Transverse colon (tissue), 4 donors: Measurements from ENCODE around the gene PAX8. TPM values are rescaled to one million over a fixed set of nuclear protein-coding genes. Genes with fewer than 3 reads are reported as not detected.

Experiments used
- DNase-seq: peaks from one replicate; pipeline ENCODE4 v3.0.0-alpha.2; 2019
- H3K27ac ChIP-seq, 4 donors: fragments of 200-600 bp; sonication (generic); 2 replicates each; pipeline ENCODE4 v1.5.1; 2016 to 2018; ENCODE audit warnings: inconsistent platforms in 4 of 4
- H3K27me3 ChIP-seq: fragments of 200-600 bp; sonication (generic); 2 replicates; pipeline ENCODE4 v1.5.1; 2017; ENCODE audit warnings: inconsistent platforms
- H3K36me3 ChIP-seq, 4 donors: fragments of 200-600 bp; sonication (generic); 2 replicates each; pipeline ENCODE4 v1.5.1; 2017 to 2019; ENCODE audit warnings: inconsistent platforms in 4 of 4
- H3K4me1 ChIP-seq, 4 donors: fragments of 200-600 bp; sonication (generic); 2 replicates each; pipeline ENCODE4 v1.5.1; 2017 to 2020; ENCODE audit warnings: inconsistent platforms in 4 of 4
- H3K4me3 ChIP-seq, 4 donors: fragments of 200-600 bp; sonication (generic); 1 replicate in 1 of 4; 2 replicates in 3 of 4; pipeline versions ENCODE4 v1.5.1 to v1.6.1; 2017 to 2019; ENCODE audit warnings: inconsistent platforms in 4 of 4
- H3K9me3 ChIP-seq, 2 donors: fragments of 200-600 bp; sonication (generic); 2 replicates each; pipeline ENCODE4 v1.5.1; 2017 to 2019; ENCODE audit warnings: inconsistent platforms in 2 of 2
- CTCF ChIP-seq, 5 experiments: fragments of 200-600 bp in 3 of 5; fragments of 450-650 bp in 2 of 5; sonication (generic) in 3 of 5; IDR thresholded peaks; 1 replicate in 2 of 5; 2 replicates in 3 of 5; pipeline ENCODE4 v1.5.1; 2016 to 2017; ENCODE audit warnings: antibody characterized with exemption in 5 of 5, inconsistent platforms in 3 of 5, mild to moderate bottlenecking in 2 of 5, moderate library complexity in 1 of 5
- EP300 ChIP-seq: sonication (generic); formaldehyde crosslinking; IDR thresholded peaks from one replicate; pipeline ENCODE4 v1.6.1; 2017; ENCODE audit warnings: antibody characterized with exemption, low read depth
- POLR2A ChIP-seq: fragments of 450-650 bp; IDR thresholded peaks from one replicate; pipeline ENCODE4 v1.6.1; 2016; ENCODE audit warnings: antibody characterized with exemption, mild to moderate bottlenecking, moderate library complexity
- POLR2AphosphoS5 ChIP-seq, 3 donors: sonication (generic); formaldehyde crosslinking; IDR thresholded peaks; one replicate each; pipeline ENCODE4 v1.6.1; 2016; ENCODE audit warnings: antibody characterized with exemption in 3 of 3
- WGBS, 2 donors: methylation state at CpG; one replicate each; pipeline ENCODE4 v1.1.5; 2018; ENCODE audit warnings: low coverage in 1 of 2; 5-methylcytosine and 5-hydroxymethylcytosine counted together
- in situ Hi-C, 4 donors: fragments of 200-750 bp; cut with MboI; loops; one replicate each; pipeline versions ENCODE4 v1.15.0 to v1.15.1; 2017; ENCODE audit warnings: low sequenced_read_pairs in 3 of 4, low pct_ligation_motif_present in 1 of 4, low pct_unique_long_range_greater_than_20kb in 1 of 4
- intact Hi-C: fragments of 100-400 bp; cut with DNase I; formaldehyde crosslinking; loops from one replicate; pipeline ENCODE4 v1.15.1; 2023; ENCODE audit warnings: low total_unique reads
- total RNA-seq, 4 donors: library from RNA; depleted of rRNA; stranded (reverse); fragments of >200 nt; gene quantifications; one replicate each; pipeline ENCODE4 v1.1.0, GENCODE V29; 2016

PAX8 gene
- total RNA-seq, 4 donors from 2014 or later: 1.6 to 13.7 (median 8.3) TPM

- WGBS, 2 donors: 54 to 70% methylated on average over 11 to 12 of the region's 12 CpGs
- Histone ChIP-seq H3K9me3 (no peaks in the 10 kb centered on the region), H3K27ac (peak overlapping the region; percentile 72 to 82 (median 80)), H3K4me3 (no peak overlapping the region), H3K27me3 (peaks cover 18% of the 10 kb centered on the region), H3K4me1 (peaks cover 19 to 36% (median 30%) of the 10 kb centered on the region in 4 donors), H3K36me3 (no peaks in the 10 kb centered on the region)
- TF ChIP-seq POLR2AphosphoS5 (IDR thresholded peaks at IDR 0.05): no peak
- DNase-seq: no peak
- in situ Hi-C loops (no loop called here), intact Hi-C loops (no loop called here)
Observed at GRCh38 chr2:113281910-113282746, 3.4 kb upstream of the PAX8 start.

GRCh38 chr2:113278073-113278741, 514 bp downstream of the PAX8 start:
- Histone ChIP-seq H3K27me3 (peaks cover 56% of the 10 kb centered on the region), H3K9me3 (no peaks in the 10 kb centered on the region), H3K4me1 (peaks cover 5 to 22% (median 13%) of the 10 kb centered on the region in 4 donors), H3K27ac (no peak overlapping the region), H3K4me3 (no peak overlapping the region), H3K36me3 (no peaks in the 10 kb centered on the region)
- 74% methylated on average over 45 of the region's 49 CpGs; no CpG with 5 or more reads in 1 of the 2 donors for WGBS, 2 donors
- TF ChIP-seq POLR2AphosphoS5 (IDR thresholded peaks at IDR 0.05) (no peak), POLR2A (no peak), EP300 (no peak), CTCF (IDR thresholded peaks at IDR 0.05) (no peak)
- no peak for DNase-seq
- in situ Hi-C loops (no loop called here), intact Hi-C loops (no loop called here)

- no peak overlapping the region for H3K4me3 ChIP-seq
- H3K27me3 ChIP-seq: peaks cover 63% of the 10 kb centered on the region
- DNase-seq: no peak
- 52% methylated on average over 56 of the region's 56 CpGs; no CpG with 5 or more reads in 1 of the 2 donors for WGBS, 2 donors
- intact Hi-C loops (no loop called here), in situ Hi-C loops (no loop called here)
- no peak overlapping the region for H3K27ac ChIP-seq
- no peaks in the 10 kb centered on the region for H3K36me3 ChIP-seq
- peaks cover 0 to 16% (median 7%) of the 10 kb centered on the region in 4 donors for H3K4me1 ChIP-seq
- no peaks in the 10 kb centered on the region for H3K9me3 ChIP-seq
- TF ChIP-seq CTCF (IDR thresholded peaks at IDR 0.05): no peak
- TF ChIP-seq EP300: no peak
- TF ChIP-seq POLR2AphosphoS5 (IDR thresholded peaks at IDR 0.05): no peak
- TF ChIP-seq POLR2A: no peak
Observed at GRCh38 chr2:113277474-113278072, 1.1 kb downstream of the PAX8 start.

GRCh38 chr2:113276761-113277425, 1.8 kb downstream of the PAX8 start:
- 49 to 64% methylated on average over 9 to 41 of the region's 41 CpGs for WGBS, 2 donors
- Histone ChIP-seq H3K27ac (no peak overlapping the region), H3K4me3 (no peak overlapping the region), H3K4me1 (peaks cover 0 to 9% (median 2%) of the 10 kb centered on the region in 4 donors), H3K9me3 (no peaks in the 10 kb centered on the region), H3K27me3 (peaks cover 69% of the 10 kb centered on the region), H3K36me3 (no peaks in the 10 kb centered on the region)
- DNase-seq: no peak
- in situ Hi-C loops: no loop called here
- intact Hi-C loops: no loop called here
- TF ChIP-seq CTCF (IDR thresholded peaks at IDR 0.05) (no peak), EP300 (no peak), POLR2A (no peak), POLR2AphosphoS5 (IDR thresholded peaks at IDR 0.05) (no peak)
